A549 treated with AZD9567 at 1 μM for 4 hours (cell line): ENCODE measurements around the gene IFNE. TPM values are rescaled to one million over a fixed set of nuclear protein-coding genes. Genes with fewer than 3 reads are reported as not detected.

Source experiments
- total RNA-seq: library from RNA; stranded (reverse); fragments of 200-300 nt; extraction: Qiagen RNA extraction; gene quantifications from 5 replicates; pipeline ENCODE4 v1.2.3, GENCODE V29; 2022; ENCODE audit not compliant: insufficient read depth

IFNE gene, protein sequence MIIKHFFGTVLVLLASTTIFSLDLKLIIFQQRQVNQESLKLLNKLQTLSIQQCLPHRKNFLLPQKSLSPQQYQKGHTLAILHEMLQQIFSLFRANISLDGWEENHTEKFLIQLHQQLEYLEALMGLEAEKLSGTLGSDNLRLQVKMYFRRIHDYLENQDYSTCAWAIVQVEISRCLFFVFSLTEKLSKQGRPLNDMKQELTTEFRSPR
- total RNA-seq = 1.2 to 1.4 TPM (median 1.3 TPM) in 4 of 5 replicates, not detected in the other

DNA sequence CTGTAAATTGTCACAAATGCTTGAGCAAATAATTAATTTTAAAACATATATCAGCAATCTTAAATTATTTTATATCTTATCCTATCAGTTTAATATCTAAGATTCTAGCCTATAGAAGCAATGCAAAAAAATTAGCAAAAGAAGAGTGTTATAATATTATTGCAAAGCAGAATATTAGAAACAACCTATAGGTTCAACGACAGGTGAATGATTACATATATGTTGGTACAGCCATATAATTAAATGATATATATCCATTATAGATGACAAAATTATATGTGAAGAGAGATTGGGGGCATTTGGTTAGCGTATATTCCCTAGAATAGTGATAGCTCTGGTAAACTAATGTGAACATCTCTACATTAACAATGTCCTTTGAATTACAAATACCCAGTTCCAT lies at the start of gene IFNE:
IFNE (minus strand) TSS at position 101 of the 400 bp plus-strand sequence. CDS start 619 bp downstream, outside the sequence.

DNA sequence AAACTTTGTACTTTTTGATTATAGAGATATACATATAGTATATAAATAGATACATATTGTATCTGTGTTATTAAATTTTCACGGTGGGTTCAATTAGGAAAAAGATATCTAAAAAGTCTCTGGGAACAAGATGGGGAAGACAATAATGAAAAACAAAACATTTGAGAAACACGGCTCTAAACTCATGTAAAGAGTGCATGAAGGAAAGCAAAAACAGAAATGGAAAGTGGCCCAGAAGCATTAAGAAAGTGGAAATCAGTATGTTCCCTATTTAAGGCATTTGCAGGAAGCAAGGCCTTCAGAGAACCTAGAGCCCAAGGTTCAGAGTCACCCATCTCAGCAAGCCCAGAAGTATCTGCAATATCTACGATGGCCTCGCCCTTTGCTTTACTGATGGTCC lies 42.0 kb downstream of the IFNE start, which contains the start of gene IFNA1:
IFNA1 (plus strand) TSS at position 301 of the 400 bp plus-strand sequence; CDS start at position 370, 69 bp downstream.

Other genes with a start within 250 kb of the IFNE start
- gene IFNA14, start 242.3 kb downstream of the IFNE start, total RNA-seq = not detected in 5 replicates
- not detected in 5 replicates for gene IFNA5, start 177.0 kb downstream of the IFNE start, total RNA-seq
- gene KLHL9, start 146.9 kb downstream of the IFNE start, total RNA-seq = 13.9 to 17.9 TPM (median 17.6 TPM) in 5 replicates
- not detected in 5 replicates for gene IFNA6, start 131.4 kb downstream of the IFNE start, total RNA-seq
- not detected in 5 replicates for gene IFNA13, start 114.3 kb downstream of the IFNE start, total RNA-seq
- gene IFNA2, start 96.9 kb downstream of the IFNE start, total RNA-seq = not detected in 5 replicates
- not detected in 5 replicates for gene IFNA8, start 73.2 kb downstream of the IFNE start, total RNA-seq
- not detected in 5 replicates for gene IFNA1, start 41.9 kb downstream of the IFNE start, total RNA-seq